ENCODE results near the gene SRCAP. TPM values are rescaled to one million over a fixed set of nuclear protein-coding genes. Genes with fewer than 3 reads are reported as not detected.

SRCAP gene
- polyA plus RNA-seq, 1 of the 3 experiments (the other 2 are of a cell fraction), result 5.6 TPM

GRCh38 chr16:30725418-30725792, 26.4 kb downstream of the SRCAP start:
- Histone ChIP-seq H3F3A (replicated peaks; ENCODE audit: insufficient read depth) (peaks cover 14% of the 10 kb centered on the region), H4K20me1 (ENCODE audit: insufficient read depth) (0 out of 2 replicates have a peak, but pooled peaks cover 5% of the 10 kb centered on the region), H3K9me3 (no peaks in the 10 kb centered on the region), H3K9me2 (no peaks in the 10 kb centered on the region), H3K4me3 (ENCODE audit: low read depth in 2 of 2, low read length in 1 of 2) (no peak overlapping the region), H2AFZ (ENCODE audit: low read depth) (no peak overlapping the region), H3K27me3 (ENCODE audit: insufficient read depth) (no peaks in the 10 kb centered on the region), H3K9ac (no peak overlapping the region), H3K79me2 (ENCODE audit: insufficient read depth) (peaks cover 49% of the 10 kb centered on the region), H3K27ac (ENCODE audit: low read depth in 2 of 2, low read length in 1 of 2) (no peak overlapping the region), H3K36me3 (replicated peaks in 1 of 2; ENCODE audit: control insufficient read depth in 1 of 2, insufficient read depth in 2 of 2, low read length in 1 of 2) (peaks cover 67 to 79% of the 10 kb centered on the region in 2 experiments), H3K4me2 (no peak overlapping the region), H3K4me1 (ENCODE audit: control insufficient read depth in 1 of 2, insufficient read depth in 2 of 2, low read depth in 1 of 2, low read length in 1 of 2) (no peaks in the 10 kb centered on the region)
- no peak for DNase-seq
- no peak for TF ChIP-seq YY1 (IDR thresholded peaks at IDR 0.05; ENCODE audit: low read depth)
- TF ChIP-seq POLR2AphosphoS5 (IDR thresholded peaks at IDR 0.05; ENCODE audit: low read depth, low read length), result no peak
- no peak for TF ChIP-seq GATA2 (CRISPR knock-in tag; IDR thresholded peaks at IDR 0.05)
- TF ChIP-seq REST (IDR thresholded peaks at IDR 0.05; ENCODE audit: low read depth, low read length), result no peak
- no peak for TF ChIP-seq JUND (IDR thresholded peaks at IDR 0.05)
- no peak for TF ChIP-seq EZH2phosphoT487 (IDR thresholded peaks at IDR 0.05; ENCODE audit: borderline replicate concordance, low read depth)
- TF ChIP-seq MEF2A (IDR thresholded peaks at IDR 0.05; ENCODE audit: borderline replicate concordance, low read depth), result no peak
- WGBS (ENCODE audit: low lambda C conversion rate), result 83% methylated on average over 3 of the region's 3 CpGs
- ChIA-PET POLR2A (no interaction called here), CTCF (no interaction called here)

- DNase-seq, result no peak
- ChIA-PET CTCF (interaction anchor here (1.2 to 1.6 kb wide), 2 partner anchors 19 to 35 kb away, joined by 3 to 5 read pairs; partner anchors contain the start of gene PHKG2), POLR2A (no interaction called here)
- H2AFZ ChIP-seq (ENCODE audit: low read depth), result no peak overlapping the region
- no peak overlapping the region for H3K27ac ChIP-seq (ENCODE audit: low read depth in 2 of 2, low read length in 1 of 2)
- no peaks in the 10 kb centered on the region for H3K4me1 ChIP-seq (ENCODE audit: control insufficient read depth in 1 of 2, insufficient read depth in 2 of 2, low read depth in 1 of 2, low read length in 1 of 2)
- no peak overlapping the region for H3K9ac ChIP-seq
- H3K9me2 ChIP-seq, result no peaks in the 10 kb centered on the region
- TF ChIP-seq GATA2 (CRISPR knock-in tag; IDR thresholded peaks at IDR 0.05), result no peak
- no peak for TF ChIP-seq FOSL2 (IDR thresholded peaks at IDR 0.05; ENCODE audit: borderline replicate concordance, low read depth)
- no peak for TF ChIP-seq FOXM1 (IDR thresholded peaks at IDR 0.05; ENCODE audit: low read depth)
- TF ChIP-seq NFIC (IDR thresholded peaks at IDR 0.05; ENCODE audit: borderline replicate concordance), result no peak
- TF ChIP-seq YY1 (IDR thresholded peaks at IDR 0.05; ENCODE audit: low read depth), result no peak
- TF ChIP-seq CTCF (IDR thresholded peaks at IDR 0.05), result no peak
- TF ChIP-seq IRF3 (IDR thresholded peaks at IDR 0.05; ENCODE audit: low read depth, low read length), result no peak
- TF ChIP-seq USF1 (IDR thresholded peaks at IDR 0.05; ENCODE audit: borderline replicate concordance, low read depth), result no peak
- TF ChIP-seq EP300 (IDR thresholded peaks at IDR 0.05; ENCODE audit: borderline replicate concordance in 1 of 2, low read depth in 1 of 2, low read length in 1 of 2), result no peak
- TF ChIP-seq MXI1 (IDR thresholded peaks at IDR 0.05; ENCODE audit: low read depth, low read length), result no peak
- TF ChIP-seq MEF2A (IDR thresholded peaks at IDR 0.05; ENCODE audit: borderline replicate concordance, low read depth), result no peak
- TF ChIP-seq RCOR1 (IDR thresholded peaks at IDR 0.05; ENCODE audit: low read length), result no peak
- TF ChIP-seq RFX5 (IDR thresholded peaks at IDR 0.05; ENCODE audit: low read length), result no peak
- TF ChIP-seq POLR2AphosphoS5 (IDR thresholded peaks at IDR 0.05; ENCODE audit: low read depth, low read length), result no peak
- TF ChIP-seq TCF12 (IDR thresholded peaks at IDR 0.05), result no peak
- TF ChIP-seq RAD21 (IDR thresholded peaks at IDR 0.05; ENCODE audit: low read length), result no peak
- no peak for TF ChIP-seq FOXJ3 (CRISPR knock-in tag; IDR thresholded peaks at IDR 0.05)
- no peak for TF ChIP-seq PBX3 (IDR thresholded peaks at IDR 0.05)
- peaks cover 59 to 73% of the 10 kb centered on the region in 2 experiments for H3K36me3 ChIP-seq (replicated peaks in 1 of 2; ENCODE audit: control insufficient read depth in 1 of 2, insufficient read depth in 2 of 2, low read length in 1 of 2)
- H3K79me2 ChIP-seq (ENCODE audit: insufficient read depth), result peaks cover 29% of the 10 kb centered on the region
- no peak overlapping the region for H3K4me3 ChIP-seq (ENCODE audit: low read depth in 2 of 2, low read length in 1 of 2)
- peaks cover 14% of the 10 kb centered on the region for H3F3A ChIP-seq (replicated peaks; ENCODE audit: insufficient read depth)
- no peaks in the 10 kb centered on the region for H4K20me1 ChIP-seq (ENCODE audit: insufficient read depth)
- H3K9me3 ChIP-seq, result no peaks in the 10 kb centered on the region
- WGBS (ENCODE audit: low lambda C conversion rate), result 89% methylated on average over 6 of the region's 6 CpGs
- no peaks in the 10 kb centered on the region for H3K27me3 ChIP-seq (ENCODE audit: insufficient read depth)
- no peak overlapping the region for H3K4me2 ChIP-seq
Measured at GRCh38 chr16:30728321-30728720, 29.4 kb downstream of the SRCAP start.
